ENCODE data around the gene ABCC5.

- TF ChIP-seq CTCF (conservative IDR thresholded peaks at IDR 0.05; ENCODE audit: low read length): no peak
- no peak for TF ChIP-seq EZH2phosphoT487 (IDR thresholded peaks at IDR 0.05; ENCODE audit: borderline replicate concordance)
Observed at GRCh38 chr3:183975981-183976662, 41.6 kb downstream of the ABCC5 start.

All from Loucy (cell line).